GM18505 (cell line): ENCODE measurements around the gene HLA-DOB.
"Not testable (repeated sequence)": the region's sequence is repeated elsewhere in the genome, so short reads cannot be mapped to it uniquely, and the experiment has no call there.

Experiments used
- ATAC-seq: cut with Tn5 transposase; IDR thresholded peaks from one replicate; pipeline ENCODE4 v1.9.1; 2021; ENCODE audit not compliant: unreplicated experiment
- POLR2A ChIP-seq: IDR thresholded peaks from 4 replicates; pipeline ENCODE4 v1.6.1; 2011; ENCODE audit warnings: borderline replicate concordance; ENCODE audit not compliant: insufficient read depth, insufficient read length; ENCODE audit errors: extremely low read depth

Gene HLA-DOB

GRCh38 chr6:32785781-32786533 lies 30.8 kb downstream of the HLA-DOB start:
- no peak for ATAC-seq
- TF ChIP-seq POLR2A: no peak

- not testable (repeated sequence) for ATAC-seq
Observed at GRCh38 chr6:32782923-32783322, 33.9 kb downstream of the HLA-DOB start.

GRCh38 chr6:32779036-32779435 lies 37.8 kb downstream of the HLA-DOB start:
- no peak for TF ChIP-seq POLR2A
- no peak for ATAC-seq

- TF ChIP-seq POLR2A: no peak
- no peak for ATAC-seq
Observed at GRCh38 chr6:32775071-32775470, 41.7 kb downstream of the HLA-DOB start.

- no peak for TF ChIP-seq POLR2A
- no peak for ATAC-seq
Observed at GRCh38 chr6:32774426-32774825, 42.4 kb downstream of the HLA-DOB start.

GRCh38 chr6:32772656-32773055 lies 44.1 kb downstream of the HLA-DOB start:
- no peak for TF ChIP-seq POLR2A
- no peak for ATAC-seq

GRCh38 chr6:32764048-32764447 lies 52.8 kb downstream of the HLA-DOB start:
- TF ChIP-seq POLR2A: no peak
- no peak for ATAC-seq

GRCh38 chr6:32763421-32763820 lies 53.4 kb downstream of the HLA-DOB start, which contains the start of gene HLA-DQB2:
Gene HLA-DQB2 (minus strand): TSS chr6:32763532. CDS start chr6:32763470, 62 bp downstream.
- TF ChIP-seq POLR2A: no peak
- no peak for ATAC-seq
